ENCODE results near the gene ATP5MC2.
"Not testable (repeated sequence)": the region's sequence is repeated elsewhere in the genome, so short reads cannot be mapped to it uniquely, and the experiment has no call there.

The ATP5MC2 gene

DNA sequence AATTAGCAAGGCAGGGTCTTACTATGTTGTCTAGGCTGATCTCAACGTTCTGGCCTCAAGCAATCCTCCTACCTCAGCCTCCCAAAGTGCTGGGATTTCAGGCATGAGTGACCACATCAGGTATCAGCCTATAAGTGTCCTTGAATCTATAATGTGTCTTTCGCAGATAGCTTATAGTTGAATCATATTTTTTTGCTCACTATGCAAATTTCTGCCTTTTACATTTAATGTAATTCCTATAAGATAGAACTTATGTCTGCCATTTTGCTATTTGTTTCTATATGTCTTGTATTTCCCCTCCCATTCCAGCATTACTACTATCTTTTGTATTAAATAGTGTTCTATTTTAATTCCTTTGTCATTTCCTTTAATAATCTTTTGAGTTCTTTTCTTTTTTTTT lies 39.2 kb downstream of the ATP5MC2 start:
- Histone ChIP-seq H3K27ac (ENCODE audit: low read depth, low read length, poor library complexity, severe bottlenecking) (no peak overlapping the region), H3K4me3 (ENCODE audit: low read depth, low read length, poor library complexity, severe bottlenecking) (no peak overlapping the region), H3K36me3 (ENCODE audit: insufficient read depth, low read length) (no peaks in the 10 kb centered on the region; the same call in 1 of the 2 replicates), H3K79me2 (ENCODE audit: insufficient read depth, low read length) (no peaks in the 10 kb centered on the region), H3K9me2 (ENCODE audit: low read depth, low read length) (no peaks in the 10 kb centered on the region), H4K20me1 (ENCODE audit: insufficient read depth, low read length) (no peaks in the 10 kb centered on the region), H3K4me2 (ENCODE audit: low read length) (no peak overlapping the region), H3K9ac (ENCODE audit: low read length) (no peak overlapping the region), H3K4me1 (ENCODE audit: insufficient read depth, low read length, severe bottlenecking) (no peaks in the 10 kb centered on the region), H2AFZ (ENCODE audit: low read length) (no peak overlapping the region), H3F3A (ENCODE audit: insufficient read depth, low read length) (no peaks in the 10 kb centered on the region), H3K27me3 (ENCODE audit: insufficient read depth, low read length) (no peaks in the 10 kb centered on the region), H3K9me3 (ENCODE audit: low read length) (no peaks in the 10 kb centered on the region)
- TF ChIP-seq CTCF (IDR thresholded peaks at IDR 0.05; ENCODE audit: low read length) (no peak), EZH2 (IDR thresholded peaks at IDR 0.05; ENCODE audit: borderline replicate concordance, low read length) (no peak)

DNA sequence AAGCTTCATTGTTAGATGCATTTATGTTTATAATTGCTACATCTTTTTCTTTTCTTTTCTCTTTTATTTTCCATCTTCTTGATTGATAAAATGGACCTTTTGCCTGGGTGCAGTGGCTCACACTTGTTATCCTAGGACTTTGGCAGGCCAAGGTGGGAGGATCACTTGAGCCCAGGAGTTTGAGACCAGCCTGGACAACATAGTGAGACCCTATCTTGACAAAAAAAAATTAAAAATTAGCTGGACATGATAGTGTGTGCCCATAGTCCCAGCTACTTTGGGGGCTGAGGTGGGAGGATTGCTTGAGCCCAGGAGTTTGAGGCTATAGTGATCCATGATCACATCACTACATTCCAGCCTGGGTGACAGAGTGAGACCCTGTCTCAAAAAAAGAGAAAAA lies 40.2 kb downstream of the ATP5MC2 start:
- not testable (repeated sequence) for H2AFZ ChIP-seq (ENCODE audit: low read length); H3K4me1 ChIP-seq (ENCODE audit: insufficient read depth, low read length, severe bottlenecking); H3K36me3 ChIP-seq (ENCODE audit: insufficient read depth, low read length); H3K9me3 ChIP-seq (ENCODE audit: low read length); H4K20me1 ChIP-seq (ENCODE audit: insufficient read depth, low read length); H3F3A ChIP-seq (ENCODE audit: insufficient read depth, low read length); H3K4me2 ChIP-seq (ENCODE audit: low read length); H3K79me2 ChIP-seq (ENCODE audit: insufficient read depth, low read length); H3K27me3 ChIP-seq (ENCODE audit: insufficient read depth, low read length); H3K9me2 ChIP-seq (ENCODE audit: low read depth, low read length); H3K27ac ChIP-seq (ENCODE audit: low read depth, low read length, poor library complexity, severe bottlenecking); H3K9ac ChIP-seq (ENCODE audit: low read length); H3K4me3 ChIP-seq (ENCODE audit: low read depth, low read length, poor library complexity, severe bottlenecking)

GRCh38 chr12:53631721-53632120 lies 44.2 kb downstream of the ATP5MC2 start:
- H3K9ac ChIP-seq (ENCODE audit: low read length): no peak overlapping the region
- H3K79me2 ChIP-seq (ENCODE audit: insufficient read depth, low read length): no peaks in the 10 kb centered on the region
- no peak overlapping the region for H2AFZ ChIP-seq (ENCODE audit: low read length)
- H3K4me2 ChIP-seq (ENCODE audit: low read length): no peak overlapping the region
- no peak for TF ChIP-seq EZH2 (IDR thresholded peaks at IDR 0.05; ENCODE audit: borderline replicate concordance, low read length)
- TF ChIP-seq CTCF (IDR thresholded peaks at IDR 0.05; ENCODE audit: low read length): no peak
- no peak overlapping the region for H3K4me3 ChIP-seq (ENCODE audit: low read depth, low read length, poor library complexity, severe bottlenecking)
- H3K27me3 ChIP-seq (ENCODE audit: insufficient read depth, low read length): no peaks in the 10 kb centered on the region
- peaks cover 7% of the 10 kb centered on the region for H3K4me1 ChIP-seq (ENCODE audit: insufficient read depth, low read length, severe bottlenecking)
- H3K9me3 ChIP-seq (ENCODE audit: low read length): no peaks in the 10 kb centered on the region
- H4K20me1 ChIP-seq (ENCODE audit: insufficient read depth, low read length): no peaks in the 10 kb centered on the region
- no peaks in the 10 kb centered on the region for H3F3A ChIP-seq (ENCODE audit: insufficient read depth, low read length)
- no peaks in the 10 kb centered on the region for H3K9me2 ChIP-seq (ENCODE audit: low read depth, low read length)
- H3K36me3 ChIP-seq (ENCODE audit: insufficient read depth, low read length): no peaks in the 10 kb centered on the region
- no peak overlapping the region for H3K27ac ChIP-seq (ENCODE audit: low read depth, low read length, poor library complexity, severe bottlenecking)

DNA sequence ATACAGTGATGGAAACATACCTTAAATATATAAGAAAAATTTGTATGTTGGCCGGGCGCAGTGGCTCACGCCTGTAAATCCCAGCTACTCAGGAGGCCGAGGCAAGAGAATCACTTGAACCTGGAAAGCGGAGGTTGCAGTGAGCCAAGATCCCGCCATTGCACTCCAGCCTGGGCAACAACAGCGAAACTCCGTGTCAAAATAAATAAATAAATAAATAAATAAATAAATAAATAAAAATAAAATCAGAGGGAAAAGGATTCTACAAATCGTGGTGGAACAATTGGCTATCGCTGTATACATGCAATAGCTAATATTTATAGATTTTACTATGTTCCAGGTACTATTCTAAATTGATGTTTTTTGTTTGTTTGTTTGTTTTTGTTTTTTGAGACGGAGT lies 48.0 kb downstream of the ATP5MC2 start:
- no peaks in the 10 kb centered on the region for H3K36me3 ChIP-seq (ENCODE audit: insufficient read depth, low read length)
- no peak overlapping the region for H3K27ac ChIP-seq (ENCODE audit: low read depth, low read length, poor library complexity, severe bottlenecking)
- H3K27me3 ChIP-seq (ENCODE audit: insufficient read depth, low read length): no peaks in the 10 kb centered on the region
- H3K9me2 ChIP-seq (ENCODE audit: low read depth, low read length): no peaks in the 10 kb centered on the region
- H2AFZ ChIP-seq (ENCODE audit: low read length): 0 out of 2 replicates have a peak overlapping the region, but pooled peaks have one; percentile 59
- H3K4me2 ChIP-seq (ENCODE audit: low read length): no peak overlapping the region
- H4K20me1 ChIP-seq (ENCODE audit: insufficient read depth, low read length): no peaks in the 10 kb centered on the region
- no peak overlapping the region for H3K4me3 ChIP-seq (ENCODE audit: low read depth, low read length, poor library complexity, severe bottlenecking)
- peaks cover 27% of the 10 kb centered on the region for H3K79me2 ChIP-seq (ENCODE audit: insufficient read depth, low read length)
- peaks cover 34% of the 10 kb centered on the region for H3K4me1 ChIP-seq (ENCODE audit: insufficient read depth, low read length, severe bottlenecking)
- TF ChIP-seq EZH2 (IDR thresholded peaks at IDR 0.05; ENCODE audit: borderline replicate concordance, low read length): no peak
- TF ChIP-seq CTCF (IDR thresholded peaks at IDR 0.05; ENCODE audit: low read length): no peak
- no peaks in the 10 kb centered on the region for H3K9me3 ChIP-seq (ENCODE audit: low read length)
- H3K9ac ChIP-seq (ENCODE audit: low read length): no peak overlapping the region
- H3F3A ChIP-seq (ENCODE audit: insufficient read depth, low read length): peaks cover 6% of the 10 kb centered on the region; the same call in 1 of the 2 replicates
